Neural progenitor cell (in vitro differentiated cells): ENCODE data around the gene PFN1.

ENCODE experiments used
- CTCF ChIP-seq: fragments of 200-600 bp; sonication (generic); IDR thresholded peaks from 2 replicates; pipeline ENCODE4 v1.5.1; 2017; ENCODE audit warnings: antibody characterized with exemption, mild to moderate bottlenecking
- EZH2 ChIP-seq: fragments of 200-600 bp; sonication (generic); IDR thresholded peaks from 2 replicates; pipeline ENCODE4 v1.6.1; 2017; ENCODE audit warnings: antibody characterized with exemption, mild to moderate bottlenecking, moderate library complexity
- EZH2phosphoT487 ChIP-seq: fragments of 200-600 bp; sonication (generic); IDR thresholded peaks from 2 replicates; pipeline ENCODE4 v1.6.1; 2017; ENCODE audit warnings: antibody characterized with exemption

DNA sequence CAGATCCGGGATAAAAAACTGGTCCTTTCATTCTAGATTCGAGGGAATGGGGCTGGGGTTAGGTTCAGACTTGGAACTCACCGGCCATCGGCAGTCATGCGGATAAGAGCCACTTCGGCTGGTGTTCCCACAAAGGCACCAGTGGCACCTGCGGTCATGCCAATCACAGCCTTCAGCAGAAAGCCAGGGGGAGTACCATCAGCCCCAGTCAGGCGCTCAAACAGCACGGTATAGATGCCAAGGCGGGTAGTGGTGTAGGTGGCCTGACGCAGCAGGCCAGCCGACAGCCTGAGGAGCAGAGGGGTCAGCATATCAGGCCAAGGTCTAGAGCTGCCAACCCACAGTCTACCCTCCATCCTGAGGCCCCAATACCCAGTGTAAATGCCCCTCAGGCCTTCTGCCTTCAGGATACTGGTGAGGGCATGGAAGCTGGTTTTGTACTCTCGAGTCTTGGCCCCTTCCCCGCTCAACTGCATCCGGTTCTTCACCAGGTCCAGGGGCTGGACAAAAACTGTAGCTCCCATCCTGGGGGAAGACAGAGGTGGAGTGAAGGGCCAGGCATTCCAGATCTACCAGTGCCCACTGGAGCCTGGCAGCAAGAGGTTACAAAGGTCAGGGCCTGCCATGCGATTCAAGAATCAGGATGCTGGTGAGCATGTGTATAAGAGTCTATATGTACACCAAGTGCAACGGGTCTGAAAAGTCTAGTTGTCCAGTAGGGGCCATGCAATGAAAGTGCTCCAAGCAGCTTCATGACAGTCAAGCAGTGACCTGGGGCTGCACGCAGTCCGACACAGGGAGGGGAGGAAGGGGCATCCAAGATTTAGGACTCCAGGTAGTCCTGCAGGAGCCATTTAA lies 9.4 kb downstream of the PFN1 start:
- TF ChIP-seq EZH2 (no peak), CTCF (no peak), EZH2phosphoT487 (no peak)
